IPS DF 6.9 (cell line): ENCODE measurements around the gene MOCOS.

Experiments
- DNase-seq: peaks from one replicate; pipeline ENCODE4 v3.0.0-alpha.2; 2013; ENCODE audit warnings: low read depth, low spot score
- H3K27ac ChIP-seq: one replicate; pipeline ENCODE4 v1.5.1; 2013; ENCODE audit warnings: low read length, control low read depth
- H3K27me3 ChIP-seq: 2 replicates; pipeline ENCODE4 v1.6.1; 2013; ENCODE audit warnings: mild to moderate bottlenecking, low read length; ENCODE audit not compliant: control insufficient read depth, insufficient read depth
- H3K36me3 ChIP-seq: 2 replicates; pipeline ENCODE4 v1.6.1; 2013; ENCODE audit warnings: low read length; ENCODE audit not compliant: control insufficient read depth, insufficient read depth
- H3K4me1 ChIP-seq: 2 replicates; pipeline ENCODE4 v1.6.1; 2013; ENCODE audit warnings: low read length; ENCODE audit not compliant: control insufficient read depth, insufficient read depth
- H3K4me3 ChIP-seq: 2 replicates; pipeline ENCODE4 v1.5.1; 2013; ENCODE audit warnings: mild to moderate bottlenecking, low read length
- H3K9me3 ChIP-seq: 2 replicates; pipeline ENCODE4 v1.6.1; 2013; ENCODE audit warnings: low read length, inconsistent platforms; ENCODE audit not compliant: control insufficient read depth, insufficient read depth
- WGBS: extraction: QIAGEN DNeasy Blood & Tissue Kit; methylation state at CpG from one replicate; pipeline ENCODE4 v1.1.7; 2013; ENCODE audit warnings: mixed read lengths, missing lambda C conversion rate; ENCODE audit not compliant: insufficient read length, insufficient coverage; 5-methylcytosine and 5-hydroxymethylcytosine counted together

MOCOS gene

GRCh38 chr18:36269157-36269556 is 81.9 kb downstream of the MOCOS start:
- H3K36me3 ChIP-seq: no peaks in the 10 kb centered on the region
- no peak overlapping the region for H3K4me3 ChIP-seq
- no peaks in the 10 kb centered on the region; the same call in 1 of the 2 replicates for H3K4me1 ChIP-seq
- H3K27ac ChIP-seq: no peak overlapping the region
- no peak for DNase-seq
- H3K9me3 ChIP-seq: no peaks in the 10 kb centered on the region
- no peaks in the 10 kb centered on the region for H3K27me3 ChIP-seq
- WGBS: no CpG with 5 or more reads among the region's 4 CpGs

- no peak overlapping the region for H3K27ac ChIP-seq
- no peaks in the 10 kb centered on the region; the same call in 1 of the 2 replicates for H3K4me1 ChIP-seq
- H3K27me3 ChIP-seq: no peaks in the 10 kb centered on the region
- H3K36me3 ChIP-seq: no peaks in the 10 kb centered on the region
- no peak for DNase-seq
- no peaks in the 10 kb centered on the region for H3K9me3 ChIP-seq
- H3K4me3 ChIP-seq: no peak overlapping the region
Observed at GRCh38 chr18:36271153-36271552, 83.9 kb downstream of the MOCOS start.

- Histone ChIP-seq H3K27ac (no peak overlapping the region), H3K9me3 (no peaks in the 10 kb centered on the region), H3K4me3 (no peak overlapping the region), H3K4me1 (no peaks in the 10 kb centered on the region), H3K36me3 (no peaks in the 10 kb centered on the region), H3K27me3 (no peaks in the 10 kb centered on the region)
- DNase-seq: no peak
- no CpG with 5 or more reads among the region's 8 CpGs for WGBS
Observed at GRCh38 chr18:36273347-36273746, 86.0 kb downstream of the MOCOS start.

- no peak overlapping the region for H3K27ac ChIP-seq
- no peaks in the 10 kb centered on the region for H3K9me3 ChIP-seq
- no peaks in the 10 kb centered on the region for H3K4me1 ChIP-seq
- no peaks in the 10 kb centered on the region for H3K27me3 ChIP-seq
- DNase-seq: no peak
- H3K36me3 ChIP-seq: no peaks in the 10 kb centered on the region
- no peak overlapping the region for H3K4me3 ChIP-seq
- no CpG with 5 or more reads among the region's 8 CpGs for WGBS
Observed at GRCh38 chr18:36274083-36274715, 86.9 kb downstream of the MOCOS start.

GRCh38 chr18:36275561-36275960 is 88.3 kb downstream of the MOCOS start:
- H3K4me1 ChIP-seq: no peaks in the 10 kb centered on the region
- H3K4me3 ChIP-seq: no peak overlapping the region

GRCh38 chr18:36279001-36279400 is 91.7 kb downstream of the MOCOS start:
- Histone ChIP-seq H3K9me3 (no peaks in the 10 kb centered on the region), H3K36me3 (no peaks in the 10 kb centered on the region), H3K4me1 (no peaks in the 10 kb centered on the region), H3K27ac (no peak overlapping the region), H3K27me3 (no peaks in the 10 kb centered on the region), H3K4me3 (no peak overlapping the region)
- no CpG with 5 or more reads among the region's 3 CpGs for WGBS
- DNase-seq: no peak

More at GRCh38 chr18:36275561-36275960, 88.3 kb downstream of the MOCOS start:
- WGBS: no CpG with 5 or more reads among the region's 1 CpG
- no peaks in the 10 kb centered on the region for H3K9me3 ChIP-seq
- no peak overlapping the region for H3K27ac ChIP-seq
- H3K27me3 ChIP-seq: no peaks in the 10 kb centered on the region
- DNase-seq: no peak
- no peaks in the 10 kb centered on the region for H3K36me3 ChIP-seq

GRCh38 chr18:36281936-36282335 is 94.6 kb downstream of the MOCOS start:
- no peaks in the 10 kb centered on the region for H3K9me3 ChIP-seq
- H3K4me1 ChIP-seq: no peaks in the 10 kb centered on the region
- no CpG with 5 or more reads among the region's 3 CpGs for WGBS

GRCh38 chr18:36283448-36283847 is 96.2 kb downstream of the MOCOS start:
- DNase-seq: no peak
- Histone ChIP-seq H3K27me3 (no peaks in the 10 kb centered on the region), H3K4me3 (no peak overlapping the region), H3K4me1 (no peaks in the 10 kb centered on the region), H3K9me3 (no peaks in the 10 kb centered on the region), H3K36me3 (no peaks in the 10 kb centered on the region), H3K27ac (no peak overlapping the region)
- WGBS: no CpG with 5 or more reads among the region's 6 CpGs

More at GRCh38 chr18:36281936-36282335, 94.6 kb downstream of the MOCOS start:
- H3K4me3 ChIP-seq: no peak overlapping the region
- no peak overlapping the region for H3K27ac ChIP-seq
- no peaks in the 10 kb centered on the region for H3K27me3 ChIP-seq
- DNase-seq: no peak
- H3K36me3 ChIP-seq: no peaks in the 10 kb centered on the region

GRCh38 chr18:36284268-36284667 is 97.0 kb downstream of the MOCOS start:
- no peak overlapping the region for H3K27ac ChIP-seq
- H3K9me3 ChIP-seq: no peaks in the 10 kb centered on the region
- H3K36me3 ChIP-seq: no peaks in the 10 kb centered on the region
- no peaks in the 10 kb centered on the region for H3K27me3 ChIP-seq
- H3K4me3 ChIP-seq: no peak overlapping the region
- no peaks in the 10 kb centered on the region for H3K4me1 ChIP-seq
- DNase-seq: no peak
- WGBS: no CpG with 5 or more reads among the region's 4 CpGs

GRCh38 chr18:36284671-36285295 is 97.5 kb downstream of the MOCOS start:
- Histone ChIP-seq H3K4me1 (no peaks in the 10 kb centered on the region), H3K9me3 (no peaks in the 10 kb centered on the region), H3K27me3 (no peaks in the 10 kb centered on the region), H3K4me3 (no peak overlapping the region), H3K27ac (no peak overlapping the region), H3K36me3 (no peaks in the 10 kb centered on the region)
- DNase-seq: no peak
- WGBS: 100% methylated on average over 1 of the region's 6 CpGs

- no peaks in the 10 kb centered on the region for H3K9me3 ChIP-seq
Observed at GRCh38 chr18:36287653-36288052, 100.4 kb downstream of the MOCOS start.

More at GRCh38 chr18:36287653-36288052, 100.4 kb downstream of the MOCOS start:
- H3K27me3 ChIP-seq: no peaks in the 10 kb centered on the region
- H3K4me3 ChIP-seq: no peak overlapping the region
- no peaks in the 10 kb centered on the region for H3K4me1 ChIP-seq
- no peaks in the 10 kb centered on the region for H3K36me3 ChIP-seq
- no peak for DNase-seq
- no peak overlapping the region for H3K27ac ChIP-seq
- no CpG with 5 or more reads among the region's 2 CpGs for WGBS
